Uterus (tissue), 2 donors: ENCODE data around the gene FAM110A.

Source experiments
- CTCF ChIP-seq, 4 experiments: fragments of 200-600 bp in 2 of 4; fragments of 450-650 bp in 2 of 4; sonication (generic) in 2 of 4; IDR thresholded peaks; one replicate each; pipeline ENCODE4 v1.5.1; 2016 to 2019; ENCODE audit warnings: antibody characterized with exemption in 4 of 4, mild to moderate bottlenecking in 2 of 4, moderate library complexity in 1 of 4
- POLR2A ChIP-seq, 2 donors: fragments of 450-650 bp; IDR thresholded peaks; one replicate each; pipeline ENCODE4 v1.6.1; 2016; ENCODE audit warnings: antibody characterized with exemption in 2 of 2, mild to moderate bottlenecking in 1 of 2, moderate library complexity in 1 of 2

- TF ChIP-seq CTCF (IDR thresholded peaks at IDR 0.05) = no peak
- no peak for TF ChIP-seq POLR2A (IDR thresholded peaks at IDR 0.05)
Measured at GRCh38 chr20:890666-891057, 57.1 kb downstream of the FAM110A start.
